ENCODE measurements around the gene CACNA2D3. TPM values are rescaled to one million over a fixed set of nuclear protein-coding genes. Genes with fewer than 3 reads are reported as not detected.
A peak's percentile ranks its signal among the peaks of the same experiment; 100 is the strongest.

CACNA2D3 gene
- total RNA-seq, 1 donor from 2014 or later = 0.70 TPM

DNA sequence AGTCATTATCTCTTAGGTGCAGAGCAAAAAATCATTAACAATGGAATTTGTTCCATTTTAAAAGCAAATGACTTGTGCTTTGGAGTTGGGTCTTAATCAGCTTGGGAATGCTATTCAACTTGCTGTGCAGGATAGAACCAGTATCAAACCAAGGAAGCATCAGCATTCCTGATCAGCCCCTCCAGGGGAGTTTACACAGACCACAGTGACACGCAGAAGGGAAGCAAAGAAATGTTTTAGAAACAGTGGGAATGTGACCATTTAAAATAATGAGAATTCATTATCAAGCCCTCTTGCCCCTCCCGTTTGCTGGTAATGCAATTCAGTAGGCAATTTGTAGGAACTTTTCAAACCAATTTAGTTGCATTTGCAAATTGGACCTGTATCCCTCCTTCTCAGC lies 650.4 kb downstream of the CACNA2D3 start:
- Histone ChIP-seq H3K4me1 (ENCODE audit: insufficient read depth, low read length) (no peaks in the 10 kb centered on the region), H3K9ac (ENCODE audit: low read length) (no peak overlapping the region), H3K36me3 (ENCODE audit: insufficient read depth, low read length) (no peaks in the 10 kb centered on the region), H3K4me3 (ENCODE audit: insufficient read depth, low read depth, low read length) (no peak overlapping the region), H3K27me3 (ENCODE audit: insufficient read depth, low read length) (peaks cover 4% of the 10 kb centered on the region), H3K27ac (ENCODE audit: low read depth, low read length) (no peak overlapping the region), H2AFZ (ENCODE audit: low read depth, low read length) (no peak overlapping the region), H3K79me2 (ENCODE audit: insufficient read depth, low read length) (no peaks in the 10 kb centered on the region), H3K9me3 (ENCODE audit: insufficient read depth, low read depth, low read length) (no peaks in the 10 kb centered on the region), H4K20me1 (ENCODE audit: insufficient read depth, low read length) (no peaks in the 10 kb centered on the region), H3K4me2 (ENCODE audit: low read length) (no peak overlapping the region)
- peaks cover 15% of the 10 kb centered on the region for H3K4me1 Mint-ChIP-seq (ENCODE audit: low read depth, unreplicated experiment)
- no peak overlapping the region for H3K27ac Mint-ChIP-seq (ENCODE audit: unreplicated experiment)
- no peak for TF ChIP-seq EZH2 (IDR thresholded peaks at IDR 0.05; ENCODE audit: insufficient read depth, low read length)
- TF ChIP-seq, protein P1, sequence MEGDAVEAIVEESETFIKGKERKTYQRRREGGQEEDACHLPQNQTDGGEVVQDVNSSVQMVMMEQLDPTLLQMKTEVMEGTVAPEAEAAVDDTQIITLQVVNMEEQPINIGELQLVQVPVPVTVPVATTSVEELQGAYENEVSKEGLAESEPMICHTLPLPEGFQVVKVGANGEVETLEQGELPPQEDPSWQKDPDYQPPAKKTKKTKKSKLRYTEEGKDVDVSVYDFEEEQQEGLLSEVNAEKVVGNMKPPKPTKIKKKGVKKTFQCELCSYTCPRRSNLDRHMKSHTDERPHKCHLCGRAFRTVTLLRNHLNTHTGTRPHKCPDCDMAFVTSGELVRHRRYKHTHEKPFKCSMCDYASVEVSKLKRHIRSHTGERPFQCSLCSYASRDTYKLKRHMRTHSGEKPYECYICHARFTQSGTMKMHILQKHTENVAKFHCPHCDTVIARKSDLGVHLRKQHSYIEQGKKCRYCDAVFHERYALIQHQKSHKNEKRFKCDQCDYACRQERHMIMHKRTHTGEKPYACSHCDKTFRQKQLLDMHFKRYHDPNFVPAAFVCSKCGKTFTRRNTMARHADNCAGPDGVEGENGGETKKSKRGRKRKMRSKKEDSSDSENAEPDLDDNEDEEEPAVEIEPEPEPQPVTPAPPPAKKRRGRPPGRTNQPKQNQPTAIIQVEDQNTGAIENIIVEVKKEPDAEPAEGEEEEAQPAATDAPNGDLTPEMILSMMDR (IDR thresholded peaks at IDR 0.05; ENCODE audit: insufficient read depth, low read depth, low read length) = no peak
- no peaks in the 10 kb centered on the region for H3K36me3 Mint-ChIP-seq (ENCODE audit: low read depth, unreplicated experiment)
- FAIRE-seq (no peak), DNase-seq (ENCODE audit: low read depth) (no peak)
- H3K4me3 Mint-ChIP-seq (ENCODE audit: unreplicated experiment) = no peak overlapping the region
- no peaks in the 10 kb centered on the region for H3K27me3 Mint-ChIP-seq (ENCODE audit: low read depth, unreplicated experiment)
- H3K9me3 Mint-ChIP-seq (ENCODE audit: unreplicated experiment) = no peaks in the 10 kb centered on the region

DNA sequence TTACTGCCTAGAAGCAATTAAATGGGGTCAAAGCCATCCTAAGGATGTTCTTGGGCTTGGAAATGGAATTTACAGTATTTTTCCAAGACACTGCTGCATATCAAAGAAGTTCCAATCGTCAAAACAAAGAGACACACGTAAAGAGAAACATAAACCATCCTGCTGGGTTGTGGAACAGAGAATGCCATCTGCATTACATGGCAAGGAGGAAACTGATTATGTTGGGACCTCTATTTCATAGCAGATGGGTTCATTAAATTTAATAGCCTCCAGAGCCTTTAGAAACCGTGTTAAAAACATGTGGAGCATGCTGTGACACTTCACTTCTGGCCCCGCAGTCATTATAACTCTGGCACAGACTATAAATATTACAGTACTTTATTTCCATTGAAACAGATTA lies 650.9 kb downstream of the CACNA2D3 start:
- Histone ChIP-seq H3K36me3 (ENCODE audit: insufficient read depth, low read length) (no peaks in the 10 kb centered on the region), H3K27ac (ENCODE audit: low read depth, low read length) (no peak overlapping the region), H3K9ac (ENCODE audit: low read length) (no peak overlapping the region), H3K27me3 (ENCODE audit: insufficient read depth, low read length) (peaks cover 2% of the 10 kb centered on the region), H2AFZ (ENCODE audit: low read depth, low read length) (no peak overlapping the region), H3K4me1 (ENCODE audit: insufficient read depth, low read length) (no peaks in the 10 kb centered on the region), H3K4me2 (ENCODE audit: low read length) (no peak overlapping the region), H3K79me2 (ENCODE audit: insufficient read depth, low read length) (no peaks in the 10 kb centered on the region), H4K20me1 (ENCODE audit: insufficient read depth, low read length) (no peaks in the 10 kb centered on the region), H3K9me3 (ENCODE audit: insufficient read depth, low read depth, low read length) (no peaks in the 10 kb centered on the region), H3K4me3 (ENCODE audit: insufficient read depth, low read depth, low read length) (no peak overlapping the region)
- Mint-ChIP-seq H3K4me3 (ENCODE audit: unreplicated experiment) (no peak overlapping the region), H3K36me3 (ENCODE audit: low read depth, unreplicated experiment) (no peaks in the 10 kb centered on the region), H3K27ac (ENCODE audit: unreplicated experiment) (no peak overlapping the region), H3K27me3 (ENCODE audit: low read depth, unreplicated experiment) (no peaks in the 10 kb centered on the region), H3K9me3 (ENCODE audit: unreplicated experiment) (no peaks in the 10 kb centered on the region), H3K4me1 (ENCODE audit: low read depth, unreplicated experiment) (peaks cover 15% of the 10 kb centered on the region)
- FAIRE-seq (no peak), DNase-seq (ENCODE audit: low read depth) (no peak)
- no peak for TF ChIP-seq EZH2 (IDR thresholded peaks at IDR 0.05; ENCODE audit: insufficient read depth, low read length)
- TF ChIP-seq, protein P1 (IDR thresholded peaks at IDR 0.05; ENCODE audit: insufficient read depth, low read depth, low read length) = no peak

DNA sequence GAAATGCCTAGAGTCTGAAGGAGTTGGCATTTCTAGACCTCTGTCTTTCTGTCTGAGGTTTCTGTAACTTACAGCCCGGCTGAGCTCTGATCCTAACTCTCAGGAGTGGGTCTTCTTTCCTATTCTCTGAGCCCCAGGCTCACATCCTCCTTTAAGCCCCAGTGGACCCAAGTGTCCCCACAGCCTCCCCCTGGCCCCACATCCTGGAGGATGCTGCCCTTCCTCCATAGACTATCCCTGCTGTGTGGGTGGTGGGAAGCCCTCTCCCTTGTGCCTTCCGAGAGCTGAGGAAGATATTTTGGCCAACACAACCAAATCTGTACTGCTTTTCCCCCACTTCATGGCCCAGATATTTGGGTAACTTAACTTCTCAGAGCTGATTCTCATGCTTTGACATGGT lies 654.2 kb downstream of the CACNA2D3 start:
- Histone ChIP-seq H3K9ac (ENCODE audit: low read length) (no peak overlapping the region), H3K4me1 (ENCODE audit: insufficient read depth, low read length) (no peaks in the 10 kb centered on the region), H3K4me3 (ENCODE audit: insufficient read depth, low read depth, low read length) (no peak overlapping the region), H3K36me3 (ENCODE audit: insufficient read depth, low read length) (no peaks in the 10 kb centered on the region), H3K27ac (ENCODE audit: low read depth, low read length) (no peak overlapping the region), H3K9me3 (ENCODE audit: insufficient read depth, low read depth, low read length) (no peaks in the 10 kb centered on the region), H3K79me2 (ENCODE audit: insufficient read depth, low read length) (no peaks in the 10 kb centered on the region), H2AFZ (ENCODE audit: low read depth, low read length) (no peak overlapping the region), H3K27me3 (ENCODE audit: insufficient read depth, low read length) (peaks cover under 1% of the 10 kb centered on the region), H3K4me2 (ENCODE audit: low read length) (no peak overlapping the region), H4K20me1 (ENCODE audit: insufficient read depth, low read length) (no peaks in the 10 kb centered on the region)
- no peak for TF ChIP-seq EZH2 (IDR thresholded peaks at IDR 0.05; ENCODE audit: insufficient read depth, low read length)
- TF ChIP-seq, protein P1 (IDR thresholded peaks at IDR 0.05; ENCODE audit: insufficient read depth, low read depth, low read length) = no peak
- Mint-ChIP-seq H3K36me3 (ENCODE audit: low read depth, unreplicated experiment) (no peaks in the 10 kb centered on the region), H3K4me1 (ENCODE audit: low read depth, unreplicated experiment) (peaks cover 15% of the 10 kb centered on the region), H3K27ac (ENCODE audit: unreplicated experiment) (peak overlapping the region; percentile 10), H3K4me3 (ENCODE audit: unreplicated experiment) (no peak overlapping the region), H3K9me3 (ENCODE audit: unreplicated experiment) (no peaks in the 10 kb centered on the region), H3K27me3 (ENCODE audit: low read depth, unreplicated experiment) (peaks cover 7% of the 10 kb centered on the region)
- FAIRE-seq (no peak), DNase-seq (ENCODE audit: low read depth) (no peak)
